Measurements from ENCODE around the gene GBGT1.

GRCh38 chr9:133168432-133168831 lies 4.7 kb upstream of the GBGT1 start:
- TF ChIP-seq HDAC1 (IDR thresholded peaks at IDR 0.05): no peak
- no peak for TF ChIP-seq ZNF766 (CRISPR knock-in tag; conservative IDR thresholded peaks at IDR 0.05)
- TF ChIP-seq DNMT1 (IDR thresholded peaks at IDR 0.05): no peak
- TF ChIP-seq MTA2 (IDR thresholded peaks at IDR 0.05; ENCODE audit: low read depth): no peak

All from K562 (cell line).